Activated T-cell treated with anti-CD3 and anti-CD28 coated beads, Interleukin-2, amount 50 U/mL, for 4 hours (primary cell): Measurements from ENCODE around the gene CRABP1. TPM values are rescaled to one million over a fixed set of nuclear protein-coding genes. Genes with fewer than 3 reads are reported as not detected.

Experiments used
- ATAC-seq, 2 donors: fragments of 200-7000 bp; cut with Tn5 transposase; one replicate each; pipeline ENCODE4 v1.10.0; 2021
- DNase-seq: peaks from one replicate; pipeline ENCODE4 v3.0.0-alpha.2; 2020
- H3K27me3 Mint-ChIP-seq: one replicate; pipeline ENCODE4 v1.8.0; 2021; ENCODE audit warnings: low read depth, mixed read lengths
- H3K36me3 Mint-ChIP-seq: one replicate; pipeline ENCODE4 v1.8.0; 2022; ENCODE audit warnings: mixed read lengths; ENCODE audit not compliant: insufficient read depth
- H3K4me1 Mint-ChIP-seq: one replicate; pipeline ENCODE4 v1.8.0; 2021; ENCODE audit warnings: low read depth, mixed read lengths
- H3K4me3 Mint-ChIP-seq: one replicate; pipeline ENCODE4 v1.8.0; 2021; ENCODE audit warnings: mild to moderate bottlenecking, moderate library complexity, mixed read lengths
- H3K9me3 Mint-ChIP-seq: one replicate; pipeline ENCODE4 v1.8.0; 2021; ENCODE audit warnings: mixed read lengths
- total RNA-seq, 3 donors: library from RNA; stranded (reverse); gene quantifications; one replicate each; pipeline ENCODE4 v1.2.1, GENCODE V29; 2021

Gene CRABP1
- total RNA-seq, 3 donors from 2014 or later, result not detected

DNA sequence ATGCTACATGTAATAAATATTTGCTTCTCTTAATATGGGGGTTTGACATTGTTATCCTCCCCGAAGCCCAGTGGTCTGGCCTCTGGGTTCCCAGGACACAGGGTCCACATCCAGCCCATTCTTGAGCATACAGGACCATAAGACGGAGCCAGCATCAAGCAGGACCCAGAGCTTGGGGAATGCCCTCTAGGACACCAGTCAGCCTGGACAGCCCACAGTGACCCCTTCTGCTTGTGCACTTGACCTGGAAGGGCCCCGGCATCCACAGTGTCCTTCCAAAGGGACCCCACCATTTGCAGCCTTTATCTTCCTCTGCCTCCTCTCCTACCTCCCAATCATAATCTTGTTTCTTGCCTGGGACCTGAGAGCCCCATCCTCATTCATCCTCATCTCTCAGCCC, 51.6 kb downstream of the CRABP1 start:
- DNase-seq, result no peak
- Mint-ChIP-seq H3K27me3 (peaks cover 9% of the 10 kb centered on the region), H3K4me3 (no peak overlapping the region), H3K9me3 (no peaks in the 10 kb centered on the region), H3K4me1 (no peaks in the 10 kb centered on the region), H3K36me3 (no peaks in the 10 kb centered on the region)
- ATAC-seq, result no peak

DNA sequence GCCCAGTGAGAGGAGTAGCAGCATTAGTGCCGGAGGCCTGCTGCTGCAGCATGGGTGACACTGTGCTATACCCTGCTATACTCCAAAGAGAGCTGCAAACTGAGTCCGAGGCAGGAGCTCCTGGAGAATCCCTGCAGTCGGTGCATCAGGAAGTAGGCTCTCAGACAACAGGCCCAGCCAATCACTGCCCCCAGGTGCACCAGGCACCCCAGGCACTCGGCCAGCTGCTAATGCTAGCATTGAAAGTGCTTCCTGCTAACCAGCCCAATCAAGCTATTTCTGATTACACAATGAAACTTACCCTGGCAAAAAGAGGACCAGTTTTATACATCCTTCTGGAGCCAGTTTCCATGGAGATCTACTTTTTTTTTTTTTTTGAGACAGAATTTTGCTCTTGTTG, 52.3 kb downstream of the CRABP1 start:
- Mint-ChIP-seq H3K4me3 (no peak overlapping the region), H3K9me3 (no peaks in the 10 kb centered on the region), H3K27me3 (peaks cover 7% of the 10 kb centered on the region), H3K4me1 (no peaks in the 10 kb centered on the region), H3K36me3 (no peaks in the 10 kb centered on the region)
- DNase-seq (no peak), ATAC-seq (no peak)

DNA sequence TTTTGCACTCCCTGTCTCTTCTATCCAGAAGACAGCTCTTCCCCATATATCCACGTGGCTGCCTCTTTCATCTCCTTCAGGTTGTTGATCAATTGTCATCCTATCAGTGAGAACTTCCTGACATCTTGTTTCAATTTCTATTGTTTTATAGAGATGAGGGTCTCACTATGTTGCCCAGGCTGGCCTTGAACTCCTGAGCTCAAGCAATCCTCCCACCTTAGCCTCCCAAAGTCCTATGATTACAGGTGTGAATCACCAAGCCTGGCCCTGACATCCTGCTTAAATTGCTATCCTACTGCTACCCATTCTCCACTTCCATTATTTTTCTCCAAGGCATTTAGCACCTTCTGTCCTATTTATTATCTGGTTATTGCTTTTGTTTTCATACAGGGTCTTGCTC, 53.0 kb downstream of the CRABP1 start:
- ATAC-seq (no peak), DNase-seq (no peak)
- Mint-ChIP-seq H3K4me1 (no peaks in the 10 kb centered on the region), H3K9me3 (no peaks in the 10 kb centered on the region), H3K4me3 (no peak overlapping the region), H3K36me3 (no peaks in the 10 kb centered on the region), H3K27me3 (peaks cover 4% of the 10 kb centered on the region)

DNA sequence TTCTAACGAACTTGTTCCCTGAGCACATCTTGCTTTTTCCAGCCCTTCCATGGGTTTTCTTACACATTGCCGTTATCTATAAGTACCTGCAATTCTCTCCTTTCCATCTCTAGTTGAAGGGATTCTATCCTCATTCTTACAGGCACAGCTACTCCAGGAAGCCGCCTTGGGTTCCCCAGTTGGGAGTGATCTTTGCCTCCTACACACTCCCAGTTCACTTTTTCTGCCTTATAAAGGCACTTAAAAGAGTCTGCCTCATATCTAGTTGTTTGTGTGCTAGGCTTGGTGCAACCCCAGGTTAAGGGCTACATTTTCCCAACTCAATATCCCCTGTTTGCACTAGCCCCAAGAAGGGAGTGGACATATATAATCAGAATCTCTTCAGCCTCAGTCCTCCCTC, 53.9 kb downstream of the CRABP1 start:
- DNase-seq, result no peak
- ATAC-seq, result no peak
- peaks cover 4% of the 10 kb centered on the region for H3K27me3 Mint-ChIP-seq
- no peak overlapping the region for H3K4me3 Mint-ChIP-seq
- no peaks in the 10 kb centered on the region for H3K9me3 Mint-ChIP-seq
- no peaks in the 10 kb centered on the region for H3K4me1 Mint-ChIP-seq
- H3K36me3 Mint-ChIP-seq, result no peaks in the 10 kb centered on the region

DNA sequence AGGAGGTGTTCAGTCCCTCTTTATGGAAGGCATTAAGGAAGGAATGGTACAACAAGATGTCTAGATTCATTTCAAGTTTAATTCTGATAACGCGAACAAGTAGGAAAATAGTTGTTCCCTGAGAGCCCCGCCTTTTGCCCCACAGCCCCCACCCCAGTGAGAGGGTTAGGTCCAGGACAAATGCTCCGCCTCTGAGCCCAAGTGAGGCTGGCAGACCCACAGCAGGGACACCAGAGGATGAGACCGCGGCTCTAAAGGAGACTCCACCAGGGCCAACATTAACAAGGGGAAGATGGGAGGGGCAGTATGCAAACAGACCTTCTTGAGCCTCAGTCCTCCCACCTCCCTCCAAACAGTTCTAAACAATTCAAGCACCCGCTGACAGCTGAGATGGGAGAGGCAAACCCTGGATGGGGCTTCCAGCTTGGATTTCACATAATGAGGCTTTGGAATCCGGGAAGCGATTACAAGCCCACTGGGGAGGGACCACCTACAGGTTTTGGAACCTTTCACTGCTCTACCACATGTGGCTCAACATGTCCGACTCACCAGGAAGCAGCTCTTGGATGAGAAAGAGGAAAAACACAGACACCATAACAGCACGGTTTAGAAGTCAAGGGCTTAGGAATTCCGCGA, 54.9 kb downstream of the CRABP1 start:
- Mint-ChIP-seq H3K4me1 (no peaks in the 10 kb centered on the region), H3K27me3 (no peaks in the 10 kb centered on the region), H3K9me3 (no peaks in the 10 kb centered on the region), H3K36me3 (no peaks in the 10 kb centered on the region), H3K4me3 (no peak overlapping the region)
- no peak for ATAC-seq
- no peak for DNase-seq

DNA sequence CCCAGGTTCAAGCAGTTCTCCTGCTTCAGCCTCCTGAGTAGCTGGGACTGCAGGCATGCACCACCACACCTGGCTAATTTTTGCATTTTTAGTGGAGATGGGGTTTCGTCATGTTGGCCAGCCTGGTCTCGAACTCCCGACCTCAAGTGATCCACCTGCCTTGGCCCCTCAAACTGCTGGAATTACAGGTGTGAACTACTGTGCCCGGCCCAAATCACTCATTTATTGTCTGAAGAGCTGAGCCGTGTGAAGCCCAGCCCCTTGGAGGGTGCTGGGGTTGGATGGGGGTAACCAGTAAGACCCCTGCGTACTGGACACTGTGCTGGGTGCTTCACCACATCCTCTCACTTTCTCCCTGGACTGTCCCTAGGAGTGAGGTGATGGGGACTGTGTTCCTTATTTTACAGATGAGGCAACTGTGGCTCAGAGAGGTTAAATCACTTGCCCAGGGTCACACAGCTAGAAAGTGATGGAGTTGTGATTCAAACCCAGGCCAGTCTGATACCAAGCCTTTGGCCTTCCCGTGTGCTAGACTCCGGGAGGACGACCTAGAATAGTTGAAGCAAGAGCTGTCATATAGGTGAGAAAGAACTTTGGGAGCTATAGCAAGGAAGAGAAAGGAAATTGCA, 56.1 kb downstream of the CRABP1 start:
- Mint-ChIP-seq H3K9me3 (no peaks in the 10 kb centered on the region), H3K4me3 (no peak overlapping the region), H3K36me3 (no peaks in the 10 kb centered on the region), H3K4me1 (no peaks in the 10 kb centered on the region), H3K27me3 (no peaks in the 10 kb centered on the region)
- DNase-seq (no peak), ATAC-seq (no peak)

DNA sequence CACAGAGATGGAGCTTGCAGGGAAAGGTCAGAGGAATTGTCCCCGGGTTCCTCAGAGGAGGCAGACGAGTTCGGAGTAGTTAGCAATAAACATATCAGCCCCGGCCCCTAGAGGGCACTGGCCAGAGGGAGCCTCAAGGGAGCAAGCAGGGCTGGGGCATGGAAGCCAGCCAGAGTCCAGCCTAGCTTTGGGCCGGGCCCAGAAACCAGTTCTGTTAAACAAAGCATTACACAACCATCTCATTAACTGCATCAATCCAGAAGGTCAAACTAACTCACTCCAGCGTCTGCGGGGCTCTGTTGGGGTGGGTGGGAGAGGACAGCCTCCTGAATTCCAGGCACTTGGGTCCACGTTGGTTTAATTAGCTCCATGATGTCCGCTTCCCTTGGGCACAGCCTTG, 56.8 kb downstream of the CRABP1 start:
- H3K4me3 Mint-ChIP-seq, result no peak overlapping the region
- no peaks in the 10 kb centered on the region for H3K4me1 Mint-ChIP-seq
- no peak for DNase-seq
- no peak for ATAC-seq
- no peaks in the 10 kb centered on the region for H3K9me3 Mint-ChIP-seq
- no peaks in the 10 kb centered on the region for H3K36me3 Mint-ChIP-seq
- peaks cover 2% of the 10 kb centered on the region for H3K27me3 Mint-ChIP-seq

DNA sequence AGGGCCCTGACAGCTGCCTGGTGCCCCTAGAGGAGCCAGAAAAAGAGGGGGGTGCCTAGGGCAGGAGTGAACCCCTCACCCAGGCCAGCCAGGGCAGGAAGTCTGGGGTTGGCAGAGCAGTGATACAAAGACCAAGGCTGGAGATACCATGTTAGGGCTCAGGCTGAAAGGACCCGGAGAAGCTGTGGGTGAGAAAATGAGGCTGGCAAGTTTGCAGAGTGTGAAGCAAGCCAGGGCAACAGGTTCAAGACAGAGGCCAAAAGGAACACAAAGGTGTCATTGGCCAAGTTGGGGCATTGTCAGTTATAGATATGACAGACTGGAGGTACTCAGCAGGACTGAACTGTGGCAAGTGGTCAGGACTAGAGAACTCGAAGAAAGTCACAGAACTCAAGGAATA, 57.2 kb downstream of the CRABP1 start:
- H3K4me3 Mint-ChIP-seq, result no peak overlapping the region
- no peaks in the 10 kb centered on the region for H3K36me3 Mint-ChIP-seq
- H3K9me3 Mint-ChIP-seq, result no peaks in the 10 kb centered on the region
- DNase-seq (no peak), ATAC-seq (no peak)
- peaks cover 4% of the 10 kb centered on the region for H3K27me3 Mint-ChIP-seq
- H3K4me1 Mint-ChIP-seq, result no peaks in the 10 kb centered on the region

Other genes with a start within 250 kb of the CRABP1 start
- gene SH2D7, start 247.8 kb upstream of the CRABP1 start, total RNA-seq, result not detected
- 1 to 10 TPM; 1.3 to 2.0 (median 1.3) TPM for gene CIB2, start 208.9 kb upstream of the CRABP1 start, total RNA-seq
- 100 to 1,000 TPM; 169 to 210 (median 187) TPM for gene IDH3A, start 191.0 kb upstream of the CRABP1 start, total RNA-seq
- not detected for gene ACSBG1, start 105.8 kb upstream of the CRABP1 start, total RNA-seq
- 10 to 100 TPM; 39.0 to 42.2 (median 42.0) TPM for gene DNAJA4, start 75.8 kb upstream of the CRABP1 start, total RNA-seq
- gene SKIC8, start 40.7 kb upstream of the CRABP1 start, total RNA-seq, result 10 to 100 TPM; 52.8 to 54.5 (median 53.6) TPM
- gene IREB2, start 97.9 kb downstream of the CRABP1 start, total RNA-seq, result 10 to 100 TPM; 56.1 to 72.7 (median 64.1) TPM
- gene HYKK, start 167.2 kb downstream of the CRABP1 start, total RNA-seq, result 1 to 10 TPM in 1 of 3 donors, under 1 TPM in 2; 0.58 to 1.2 (median 0.76) TPM
- gene PSMA4, start 200.1 kb downstream of the CRABP1 start, total RNA-seq, result 100 to 1,000 TPM; 284 to 302 (median 293) TPM
- 1 to 10 TPM; 5.2 to 5.6 (median 5.5) TPM for gene CHRNA5, start 225.2 kb downstream of the CRABP1 start, total RNA-seq